Bone marrow (tissue), 2 donors: ENCODE measurements around the gene AIP.

Experiments
- DNase-seq, 2 donors: peaks; one replicate each; lab custom pipeline; 2025; lab: John Stamatoyannopoulos, UW

Gene AIP

DNA sequence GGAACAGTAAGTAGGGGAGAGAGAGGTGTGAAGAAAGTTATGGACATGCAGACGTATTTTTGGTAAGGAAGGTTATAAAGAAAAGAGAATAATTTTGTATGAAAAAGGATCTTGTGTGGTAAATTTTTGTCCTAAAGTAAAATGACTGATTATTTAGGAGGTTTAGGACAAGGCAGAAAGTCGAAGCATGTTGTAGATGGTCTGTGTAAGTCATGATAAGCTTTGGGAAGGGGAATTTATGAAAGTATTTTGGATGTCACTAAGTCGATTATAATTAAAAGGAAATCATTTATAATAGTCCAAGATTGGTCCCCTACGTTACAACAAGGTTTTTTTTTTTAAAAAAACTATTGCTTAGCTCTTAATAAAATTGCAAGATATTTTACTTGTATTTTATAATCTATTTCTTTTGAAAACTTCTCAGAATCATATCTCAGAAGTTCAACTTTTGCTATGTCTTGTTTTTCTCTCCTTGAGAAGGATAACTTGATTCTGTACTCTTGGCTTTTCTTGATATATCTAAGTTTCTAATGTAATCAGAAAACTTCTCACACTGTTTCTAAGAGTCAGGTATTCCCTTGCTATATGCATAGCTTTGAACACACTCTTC is 51.3 kb downstream of the AIP start:
- no peak for DNase-seq

GRCh38 chr11:67535561-67535960 is 52.7 kb downstream of the AIP start:
- DNase-seq, result no peak

- no peak for DNase-seq
These were observed 55.5 kb downstream of the AIP start for GRCh38 chr11:67538306-67538705.

DNA sequence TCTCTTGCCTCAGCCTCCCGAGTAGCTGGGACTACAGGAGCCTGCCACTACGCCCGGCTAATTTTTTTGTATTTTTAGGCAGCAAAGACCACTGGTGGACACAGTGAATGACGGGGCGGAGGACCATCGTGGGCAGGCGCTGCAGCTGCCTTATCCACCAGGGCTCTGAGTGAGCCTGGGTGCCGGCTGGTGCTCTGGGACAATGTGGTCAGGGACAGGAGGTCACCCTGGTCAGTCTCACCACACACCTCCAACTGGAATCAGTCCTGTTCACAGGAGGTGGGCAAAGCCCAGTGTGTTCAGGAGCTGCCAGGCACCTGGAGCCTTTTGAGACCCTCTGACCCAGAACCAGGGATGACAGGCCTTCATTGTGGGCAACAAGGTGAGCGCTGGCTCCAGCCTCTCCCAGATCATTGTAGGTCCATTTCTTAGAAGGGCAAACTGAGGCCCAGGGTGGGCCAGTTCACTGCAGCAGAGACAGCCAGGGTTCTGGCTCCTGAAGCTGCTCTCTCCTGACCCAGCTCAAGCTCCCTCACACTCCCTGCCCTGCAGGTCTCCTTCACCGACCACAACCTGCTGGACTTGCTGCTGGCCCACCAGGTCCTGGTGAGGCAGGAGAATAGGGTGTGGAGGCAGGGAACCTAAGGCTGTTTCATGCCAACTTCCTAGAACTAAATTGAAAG is 56.1 kb downstream of the AIP start:
- no peak for DNase-seq

DNA sequence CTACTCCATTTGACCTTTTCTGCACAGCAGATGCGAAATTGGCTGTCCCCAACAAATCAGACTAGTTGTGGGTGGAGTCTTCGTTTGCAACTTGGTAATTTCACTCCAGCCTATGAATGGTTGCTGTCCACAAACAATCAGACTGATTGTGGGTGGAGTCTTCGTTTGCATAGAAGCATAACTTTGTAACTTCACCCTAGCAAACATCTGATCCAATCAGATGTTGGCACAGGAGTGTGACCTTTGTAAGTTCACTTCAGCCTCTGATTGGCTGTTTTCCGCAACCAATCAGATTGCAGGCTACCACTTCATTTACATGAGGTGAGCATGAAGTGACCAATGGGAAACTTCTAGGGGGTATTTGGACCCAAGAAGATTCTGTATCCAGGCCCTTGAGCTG is 56.7 kb downstream of the AIP start:
- DNase-seq, result no peak
